K562 (cell line): Measurements from ENCODE around the gene EZH2. TPM values are rescaled to one million over a fixed set of nuclear protein-coding genes. Genes with fewer than 3 reads are reported as not detected.

Experiments
- ARID1B ChIP-seq: fragments of 450-650 bp; IDR thresholded peaks from 2 replicates; pipeline ENCODE4 v1.6.1; 2016; ENCODE audit warnings: antibody characterized with exemption, mild to moderate bottlenecking, inconsistent platforms
- BCL6 ChIP-seq: fragments of 250-450 bp; sonication (Bioruptor Pico); IDR thresholded peaks from 2 replicates; pipeline ENCODE4 v1.4.0; 2020
- CBX5 ChIP-seq: IDR thresholded peaks from 2 replicates; pipeline ENCODE4 v1.6.1; 2014; ENCODE audit warnings: low read depth, borderline replicate concordance
- CXXC5 ChIP-seq: fragments of 250-450 bp; sonication (Bioruptor Pico); IDR thresholded peaks from 2 replicates; pipeline ENCODE4 v1.8.0; 2022; ENCODE audit warnings: inconsistent platforms, mild to moderate bottlenecking, moderate library complexity
- HEY1 ChIP-seq: fragments of 250-450 bp; sonication (Bioruptor Pico); IDR thresholded peaks from 2 replicates; pipeline ENCODE4 v1.5.0; 2020; ENCODE audit warnings: mild to moderate bottlenecking, moderate library complexity, borderline replicate concordance
- MAX ChIP-seq: sonication (generic); formaldehyde crosslinking; IDR thresholded peaks from 2 replicates; pipeline ENCODE4 v1.9.0; 2022; ENCODE audit warnings: mild to moderate bottlenecking, missing genetic modification reagents
- NR3C1 ChIP-seq: sonication (generic); formaldehyde crosslinking; IDR thresholded peaks from 2 replicates; pipeline ENCODE4 v1.8.1; 2022; ENCODE audit warnings: missing genetic modification reagents
- PTBP1 ChIP-seq: fragments of 200-400 bp; formaldehyde crosslinking; IDR thresholded peaks from 2 replicates; pipeline ENCODE4 v1.6.1; 2017; ENCODE audit warnings: low read depth, low read length
- RFX1 ChIP-seq: fragments of 450-650 bp; IDR thresholded peaks from 2 replicates; pipeline ENCODE4 v1.6.1; 2016; ENCODE audit warnings: mild to moderate bottlenecking, moderate library complexity
- RFX5 ChIP-seq: IDR thresholded peaks from 2 replicates; pipeline ENCODE4 v1.6.1; 2011; ENCODE audit warnings: low read depth, mild to moderate bottlenecking, improper control_type of control experiment, low read length
- SMARCA4 ChIP-seq: fragments of 450-650 bp; IDR thresholded peaks from 2 replicates; pipeline ENCODE4 v1.6.1; 2016
- polyA plus RNA-seq, 8 experiments: library from polyadenylated mRNA; depleted of rRNA in 4 of 8; stranded (reverse) in 5 of 8; unstranded in 3 of 8; fragments of >200 nt; fragmentation: Nextera tagmentation in 2 of 8; fragmentation: Illumina TruSeq in 1 of 8; extraction: Ambion mirVana in 2 of 8; extraction: Trizol in 1 of 8; gene quantifications; 2 replicates each; pipeline versions ENCODE4 v1.2.1 to v1.2.3, GENCODE V29; 2011 to 2014; ENCODE audit warnings: inconsistent platforms in 1 of 8, missing spikeins in 1 of 8
- total RNA-seq, 7 experiments: library from RNA; depleted of rRNA in 6 of 7; stranded (reverse); fragments of >200 nt in 6 of 7; fragmentation: Illumina TruSeq in 2 of 7; extraction: Trizol in 2 of 7; gene quantifications; 2 replicates each; pipeline versions ENCODE4 v1.2.1 to v1.2.3, GENCODE V29; 2011 to 2021; ENCODE audit warnings: low replicate concordance in 1 of 7
- TF ChIP-seq, protein P1 (sequence below), 2 experiments: IDR thresholded peaks; 2 replicates each; pipeline ENCODE4 v1.6.1; 2012; ENCODE audit warnings: improper control_type of control experiment in 2 of 2, low read depth in 2 of 2, low read length in 2 of 2, borderline replicate concordance in 1 of 2
- TF ChIP-seq, protein P2 (sequence below): fragments of 250-450 bp; sonication (Bioruptor Pico); IDR thresholded peaks from 2 replicates; pipeline ENCODE4 v1.4.0; 2020

Gene EZH2
- total and polyA plus RNA-seq, 9 of the 15 experiments (the other 6 are each of a cell fraction or from before 2014, with no cell fraction given) = 48.7 to 175 (median 98.6) TPM

- TF ChIP-seq ARID1B (peak; percentile 78), RFX5 (no peak), PTBP1 (no peak), BCL6 (CRISPR knock-in tag) (0 out of 2 replicates have a peak, but pooled peaks have one; percentile 38), SMARCA4 (peak; percentile 57; the same call in 1 of the 2 replicates), MAX (CRISPR knock-in tag) (no peak), CXXC5 (no peak), NR3C1 (no peak), HEY1 (CRISPR knock-in tag) (no peak), RFX1 (no peak), CBX5 (no peak)
- TF ChIP-seq, protein P1, sequence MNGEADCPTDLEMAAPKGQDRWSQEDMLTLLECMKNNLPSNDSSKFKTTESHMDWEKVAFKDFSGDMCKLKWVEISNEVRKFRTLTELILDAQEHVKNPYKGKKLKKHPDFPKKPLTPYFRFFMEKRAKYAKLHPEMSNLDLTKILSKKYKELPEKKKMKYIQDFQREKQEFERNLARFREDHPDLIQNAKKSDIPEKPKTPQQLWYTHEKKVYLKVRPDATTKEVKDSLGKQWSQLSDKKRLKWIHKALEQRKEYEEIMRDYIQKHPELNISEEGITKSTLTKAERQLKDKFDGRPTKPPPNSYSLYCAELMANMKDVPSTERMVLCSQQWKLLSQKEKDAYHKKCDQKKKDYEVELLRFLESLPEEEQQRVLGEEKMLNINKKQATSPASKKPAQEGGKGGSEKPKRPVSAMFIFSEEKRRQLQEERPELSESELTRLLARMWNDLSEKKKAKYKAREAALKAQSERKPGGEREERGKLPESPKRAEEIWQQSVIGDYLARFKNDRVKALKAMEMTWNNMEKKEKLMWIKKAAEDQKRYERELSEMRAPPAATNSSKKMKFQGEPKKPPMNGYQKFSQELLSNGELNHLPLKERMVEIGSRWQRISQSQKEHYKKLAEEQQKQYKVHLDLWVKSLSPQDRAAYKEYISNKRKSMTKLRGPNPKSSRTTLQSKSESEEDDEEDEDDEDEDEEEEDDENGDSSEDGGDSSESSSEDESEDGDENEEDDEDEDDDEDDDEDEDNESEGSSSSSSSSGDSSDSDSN (IDR thresholded peaks at IDR 0.05; ENCODE audit: borderline replicate concordance in 1 of 2, low read depth in 2 of 2, low read length in 2 of 2) = no peak
- TF ChIP-seq, protein P2, sequence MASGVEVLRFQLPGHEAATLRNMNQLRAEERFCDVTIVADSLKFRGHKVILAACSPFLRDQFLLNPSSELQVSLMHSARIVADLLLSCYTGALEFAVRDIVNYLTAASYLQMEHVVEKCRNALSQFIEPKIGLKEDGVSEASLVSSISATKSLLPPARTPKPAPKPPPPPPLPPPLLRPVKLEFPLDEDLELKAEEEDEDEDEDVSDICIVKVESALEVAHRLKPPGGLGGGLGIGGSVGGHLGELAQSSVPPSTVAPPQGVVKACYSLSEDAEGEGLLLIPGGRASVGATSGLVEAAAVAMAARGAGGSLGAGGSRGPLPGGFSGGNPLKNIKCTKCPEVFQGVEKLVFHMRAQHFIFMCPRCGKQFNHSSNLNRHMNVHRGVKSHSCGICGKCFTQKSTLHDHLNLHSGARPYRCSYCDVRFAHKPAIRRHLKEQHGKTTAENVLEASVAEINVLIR (CRISPR knock-in tag) = no peak
These were observed 55.1 kb downstream of the EZH2 start (continued) for GRCh38 chr7:148828965-148829364.
